AG04449 (cell line): ENCODE measurements around the gene ADRA2B.
"Not testable (repeated sequence)": the region's sequence is repeated elsewhere in the genome, so short reads cannot be mapped to it uniquely, and the experiment has no call there.

Experiments used
- CTCF ChIA-PET: fragments of 350-600 bp; formaldehyde crosslinking; extraction: SDS; loops from one replicate; lab custom pipeline; 2021; ENCODE audit warnings: antibody characterized with exemption; lab: Yijun Ruan, JAX
- POLR2A ChIA-PET: fragments of 400-600, 350-600 bp; formaldehyde crosslinking; extraction: SDS; loops from one replicate; lab custom pipeline; 2020; ENCODE audit warnings: antibody characterized with exemption, inconsistent platforms; lab: Yijun Ruan, JAX
- DNase-seq: peaks from one replicate; pipeline ENCODE4 v3.0.0-alpha.2; 2010; ENCODE audit warnings: low read depth, low spot score
- H3K4me3 ChIP-seq: 2 replicates; pipeline ENCODE4 v1.5.1; 2011; ENCODE audit warnings: low read depth, mild to moderate bottlenecking, control low read depth, low read length
- TF ChIP-seq, protein P1 (sequence below): IDR thresholded peaks from one replicate; pipeline ENCODE4 v1.5.1; 2011; ENCODE audit warnings: mild to moderate bottlenecking, moderate library complexity, low read length, control low read depth, inconsistent platforms; ENCODE audit not compliant: insufficient read depth; ENCODE audit errors: missing control alignments

The ADRA2B gene

DNA sequence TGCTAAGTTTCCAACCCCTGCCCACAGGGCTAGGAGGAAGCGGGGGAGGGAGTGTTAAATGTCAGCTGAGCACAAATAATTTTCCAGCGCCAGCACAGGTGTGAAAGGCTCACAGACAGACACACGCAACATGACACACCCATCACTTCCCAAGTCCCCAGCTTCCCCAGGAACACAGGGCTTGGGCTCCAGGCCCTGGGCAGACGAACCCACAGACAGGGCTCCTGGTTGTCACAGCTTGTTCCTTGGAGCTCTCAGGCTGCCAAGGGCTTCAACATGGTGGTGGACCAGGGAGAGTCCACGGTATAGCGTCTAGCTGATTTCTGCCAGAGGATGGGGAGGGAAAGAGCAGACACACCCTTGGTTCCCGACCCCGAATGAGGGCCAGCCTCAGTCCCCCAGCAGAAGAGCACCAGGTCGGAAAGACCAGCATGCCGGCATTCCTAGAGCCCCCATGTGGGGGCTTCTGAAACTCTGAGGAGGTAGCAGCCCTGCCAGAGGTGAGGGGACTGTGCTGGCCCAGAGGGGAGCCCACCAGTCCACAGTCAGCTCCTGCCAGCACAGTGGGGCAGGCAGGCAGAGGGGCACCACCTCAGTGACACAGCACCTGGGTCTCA, 27.0 kb upstream of the ADRA2B start:
- no peak overlapping the region for H3K4me3 ChIP-seq
- CTCF ChIA-PET: interaction anchor here (1.1 to 9.0 kb wide), 4 partner anchors 27 to 130 kb away, joined by 3 to 147 read pairs (median 12); partner anchors contain the start of gene ADRA2B
- TF ChIP-seq, protein P1, sequence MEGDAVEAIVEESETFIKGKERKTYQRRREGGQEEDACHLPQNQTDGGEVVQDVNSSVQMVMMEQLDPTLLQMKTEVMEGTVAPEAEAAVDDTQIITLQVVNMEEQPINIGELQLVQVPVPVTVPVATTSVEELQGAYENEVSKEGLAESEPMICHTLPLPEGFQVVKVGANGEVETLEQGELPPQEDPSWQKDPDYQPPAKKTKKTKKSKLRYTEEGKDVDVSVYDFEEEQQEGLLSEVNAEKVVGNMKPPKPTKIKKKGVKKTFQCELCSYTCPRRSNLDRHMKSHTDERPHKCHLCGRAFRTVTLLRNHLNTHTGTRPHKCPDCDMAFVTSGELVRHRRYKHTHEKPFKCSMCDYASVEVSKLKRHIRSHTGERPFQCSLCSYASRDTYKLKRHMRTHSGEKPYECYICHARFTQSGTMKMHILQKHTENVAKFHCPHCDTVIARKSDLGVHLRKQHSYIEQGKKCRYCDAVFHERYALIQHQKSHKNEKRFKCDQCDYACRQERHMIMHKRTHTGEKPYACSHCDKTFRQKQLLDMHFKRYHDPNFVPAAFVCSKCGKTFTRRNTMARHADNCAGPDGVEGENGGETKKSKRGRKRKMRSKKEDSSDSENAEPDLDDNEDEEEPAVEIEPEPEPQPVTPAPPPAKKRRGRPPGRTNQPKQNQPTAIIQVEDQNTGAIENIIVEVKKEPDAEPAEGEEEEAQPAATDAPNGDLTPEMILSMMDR: no peak
- DNase-seq: no peak
- POLR2A ChIA-PET: no interaction called here

DNA sequence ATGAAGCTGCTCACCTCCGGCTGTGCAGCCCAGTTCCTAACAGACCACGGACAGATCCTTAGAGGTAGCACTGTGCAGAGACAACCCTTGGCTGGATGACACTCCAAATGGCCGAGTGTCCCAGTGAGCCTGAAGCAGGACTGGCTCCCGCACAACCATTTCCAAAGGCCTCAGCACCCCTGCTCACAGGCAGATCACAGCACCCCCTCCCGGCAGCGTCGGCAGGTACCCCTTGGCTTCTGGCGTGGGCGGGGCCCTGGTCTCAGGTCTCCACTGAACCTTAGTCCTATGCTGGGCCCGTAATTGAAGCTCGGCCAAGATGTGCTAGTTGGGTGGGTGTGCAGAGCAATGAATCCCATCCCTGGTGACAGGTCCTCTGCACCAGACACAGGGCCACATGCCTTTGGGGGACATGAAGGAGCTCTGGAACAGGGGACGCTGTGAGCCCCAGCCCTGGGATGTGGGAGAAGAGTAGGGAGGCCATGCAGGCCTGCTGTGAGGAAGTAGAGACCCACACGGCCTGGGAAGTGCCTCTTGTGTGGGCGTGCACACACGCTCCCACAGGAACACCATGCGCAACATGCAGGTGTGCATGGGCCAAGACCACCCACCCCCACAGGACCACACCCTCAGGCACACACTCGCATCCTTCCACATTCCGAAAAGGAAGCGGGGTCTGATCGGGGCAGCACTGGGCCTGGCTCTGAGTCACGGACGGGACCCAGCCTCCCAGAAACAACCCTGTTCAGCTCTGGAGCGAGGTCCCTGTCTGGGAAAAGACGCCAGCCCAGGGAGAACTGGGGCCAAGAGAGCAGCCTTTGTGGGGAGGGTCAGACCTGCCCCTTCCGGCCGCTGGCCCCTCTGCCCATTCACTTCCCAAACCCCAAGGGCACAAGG, 26.1 kb upstream of the ADRA2B start:
- no peak for DNase-seq
- TF ChIP-seq, protein P1: no peak

DNA sequence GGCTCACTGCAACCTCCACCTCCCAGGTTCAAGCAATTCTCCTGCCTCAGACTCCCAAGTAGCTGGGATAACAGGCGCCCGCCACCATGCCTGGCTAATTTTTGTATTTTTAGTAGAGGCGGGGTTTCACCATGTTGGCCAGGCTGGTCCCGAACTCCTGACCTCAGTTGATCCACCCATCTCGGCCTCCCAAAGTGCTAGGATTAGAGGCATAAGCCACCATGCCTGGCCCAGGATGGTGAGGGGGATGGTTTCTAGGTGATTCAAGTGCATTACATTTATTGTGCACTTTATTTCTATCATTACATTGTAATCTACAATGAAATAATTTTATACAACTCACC, 25.2 kb upstream of the ADRA2B start:
- POLR2A ChIA-PET, DNase-seq, H3K4me3 ChIP-seq: not testable (repeated sequence)
- CTCF ChIA-PET: interaction anchor here (1.1 to 9.0 kb wide), 9 partner anchors 8 to 149 kb away, joined by 3 to 228 read pairs (median 4); partner anchors contain the start of gene ADRA2B

More for the DNA sequence above, 26.1 kb upstream of the ADRA2B start:
- ChIA-PET POLR2A (no interaction called here), CTCF (interaction anchor here (1.1 to 9.0 kb wide), 7 partner anchors 9 to 150 kb away, joined by 3 to 228 read pairs (median 3); partner anchors contain the start of gene ADRA2B)
- H3K4me3 ChIP-seq: no peak overlapping the region

DNA sequence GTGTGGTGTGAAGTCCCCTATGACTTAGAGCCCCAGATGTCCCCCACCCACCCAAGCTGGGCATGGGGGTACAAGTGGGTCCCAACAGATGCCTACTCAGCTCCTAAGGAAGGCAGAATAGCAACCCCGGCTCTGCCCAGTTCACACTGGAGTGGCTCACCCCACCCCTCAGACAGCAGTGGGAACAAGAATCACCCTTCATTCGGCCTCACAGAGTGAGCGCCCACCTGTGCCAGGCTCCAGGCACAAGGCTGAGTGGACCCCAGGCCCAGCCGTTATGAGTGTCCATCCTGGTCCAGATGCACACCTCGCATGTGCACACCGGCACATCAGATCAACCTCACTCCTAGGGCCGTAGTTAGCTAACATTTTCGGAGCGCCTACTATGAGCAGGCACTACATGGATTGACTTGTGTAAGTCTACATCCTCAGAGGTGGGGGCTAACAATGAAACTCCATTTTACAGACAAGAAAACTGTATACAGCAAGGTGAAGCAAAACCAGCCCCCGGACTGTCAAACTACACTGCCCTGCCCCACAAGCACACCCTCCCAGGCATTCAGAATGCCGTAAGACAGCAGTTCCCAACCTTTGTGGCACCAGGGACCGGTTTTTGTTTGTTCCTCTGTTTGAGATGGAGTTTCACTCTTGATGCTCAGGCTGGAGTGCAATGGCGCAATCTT, 24.7 kb upstream of the ADRA2B start:
- no peak for DNase-seq
- POLR2A ChIA-PET: no interaction called here
- H3K4me3 ChIP-seq: no peak overlapping the region
- CTCF ChIA-PET: interaction anchor here (0.8 to 9.0 kb wide), 12 partner anchors 10 to 368 kb away, joined by 3 to 228 read pairs (median 4); partner anchors contain the start of gene ADRA2B
- TF ChIP-seq, protein P1: no peak

DNA sequence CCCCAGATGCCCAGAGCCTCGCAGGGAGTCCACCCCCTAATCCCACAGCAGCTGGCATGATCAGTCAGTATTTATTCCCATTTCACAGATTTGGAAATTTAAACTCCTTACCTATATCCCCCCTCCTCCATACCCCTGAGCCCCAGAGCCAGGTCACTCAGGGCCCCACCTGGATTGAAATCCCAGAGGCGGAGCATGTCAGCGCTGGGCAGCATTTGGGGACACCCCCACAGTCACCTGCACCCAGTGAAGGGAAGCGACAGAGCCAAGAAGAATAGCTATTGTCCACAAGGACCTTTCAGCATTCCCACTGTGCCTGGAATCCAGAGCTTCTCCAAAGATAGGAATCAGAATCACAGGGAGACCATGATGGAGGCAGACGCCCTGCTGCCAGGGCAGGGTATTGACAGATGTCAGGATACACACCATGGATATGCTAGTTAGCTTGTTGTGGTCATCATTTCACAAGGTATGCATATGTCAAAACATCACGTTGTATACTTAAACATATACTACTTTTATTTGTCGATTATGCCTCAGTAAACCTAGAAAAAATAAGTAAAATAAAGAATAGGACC, 22.9 kb upstream of the ADRA2B start:
- TF ChIP-seq, protein P1: no peak
- DNase-seq: no peak
- H3K4me3 ChIP-seq: no peak overlapping the region
- POLR2A ChIA-PET: interaction anchor here (0.7 to 0.8 kb wide), 2 partner anchors 35 to 123 kb away, joined by 3 read pairs; no protein-coding TSS in a partner anchor
- CTCF ChIA-PET: interaction anchor here (0.5 to 9.0 kb wide), 31 partner anchors 9 to 395 kb away, joined by 3 to 228 read pairs (median 4); partner anchors contain the start of genes ADRA2B and STARD7
